Spleen (tissue), 11 donors: ENCODE measurements around the gene LRRC49. TPM values are rescaled to one million over a fixed set of nuclear protein-coding genes. Genes with fewer than 3 reads are reported as not detected.
"Not testable (repeated sequence)": the region's sequence is repeated elsewhere in the genome, so short reads cannot be mapped to it uniquely, and the experiment has no call there.

Experiments
- DNase-seq: peaks from one replicate; pipeline ENCODE4 v3.0.0-alpha.2; 2020
- H3K27ac ChIP-seq, 8 donors: fragments of 200-600 bp; sonication (generic) in 7 of 8; 1 replicate in 4 of 8; 2 replicates in 4 of 8; pipeline versions ENCODE4 v1.5.0 to v1.8.0; 2016 to 2021; ENCODE audit warnings: inconsistent platforms in 4 of 8, mild to moderate bottlenecking in 4 of 8, moderate library complexity in 1 of 8
- H3K27me3 ChIP-seq, 7 donors: fragments of 200-600 bp; sonication (generic) in 6 of 7; replicated peaks in 1 of 7; 1 replicate in 4 of 7; 2 replicates in 3 of 7; pipeline versions ENCODE4 v1.5.0 to v1.8.0; 2016 to 2021; ENCODE audit warnings: inconsistent platforms in 3 of 7, mild to moderate bottlenecking in 1 of 7
- H3K36me3 ChIP-seq, 6 donors: fragments of 200-600 bp; sonication (generic) in 5 of 6; 1 replicate in 4 of 6; 2 replicates in 2 of 6; pipeline versions ENCODE4 v1.5.0 to v1.8.0; 2016 to 2021; ENCODE audit warnings: inconsistent platforms in 2 of 6
- H3K4me1 ChIP-seq, 6 donors: fragments of 200-600 bp; sonication (generic) in 5 of 6; 1 replicate in 3 of 6; 2 replicates in 3 of 6; pipeline versions ENCODE4 v1.5.0 to v1.8.0; 2016 to 2021; ENCODE audit warnings: inconsistent platforms in 3 of 6
- H3K4me3 ChIP-seq, 8 donors: fragments of 200-600 bp; sonication (generic) in 7 of 8; 1 replicate in 4 of 8; 2 replicates in 4 of 8; pipeline versions ENCODE4 v1.5.0 to v1.8.0; 2016 to 2021; ENCODE audit warnings: inconsistent platforms in 4 of 8, mild to moderate bottlenecking in 4 of 8, moderate library complexity in 2 of 8
- H3K9me3 ChIP-seq, 8 donors: fragments of 200-600 bp; sonication (generic) in 7 of 8; 1 replicate in 4 of 8; 2 replicates in 4 of 8; pipeline versions ENCODE4 v1.5.0 to v1.8.0; 2016 to 2021; ENCODE audit warnings: inconsistent platforms in 4 of 8
- CTCF ChIP-seq, 11 experiments: fragments of 200-600 bp in 7 of 11; fragments of 450-650 bp in 4 of 11; sonication (generic) in 4 of 11; IDR thresholded peaks in 8 of 11; conservative IDR thresholded peaks in 3 of 11; 1 replicate in 7 of 11; 2 replicates in 4 of 11; pipeline versions ENCODE4 v1.4.0 to v1.8.0; 2016 to 2021; ENCODE audit warnings: antibody characterized with exemption in 11 of 11, inconsistent platforms in 4 of 11, mild to moderate bottlenecking in 1 of 11
- POLR2A ChIP-seq, 3 donors: fragments of 450-650 bp; IDR thresholded peaks; one replicate each; pipeline ENCODE4 v1.5.1; 2017; ENCODE audit warnings: antibody characterized with exemption in 3 of 3, mild to moderate bottlenecking in 1 of 3
- POLR2AphosphoS5 ChIP-seq, 3 donors: sonication (generic); formaldehyde crosslinking; IDR thresholded peaks; one replicate each; pipeline ENCODE4 v1.5.1; 2017; ENCODE audit warnings: antibody characterized with exemption in 3 of 3
- WGBS, 5 donors: extraction: QIAGEN DNeasy Blood & Tissue Kit in 3 of 5; methylation state at CpG; one replicate each; pipeline versions ENCODE4 v1.1.5 to v1.1.7; 2013 to 2018; 5-methylcytosine and 5-hydroxymethylcytosine counted together
- intact Hi-C: fragments of 100-400 bp; cut with DNase I; formaldehyde crosslinking; loops from one replicate; pipeline ENCODE4 v1.15.0; 2023; ENCODE audit warnings: low total_unique reads
- polyA plus RNA-seq, 3 donors: library from polyadenylated mRNA; stranded (reverse); fragments of 200-250 nt; gene quantifications; one replicate each; pipeline ENCODE4 v1.2.1, GENCODE V29; 2013
- total RNA-seq, 7 donors: library from RNA; depleted of rRNA in 3 of 7; stranded (reverse); fragments of >200 nt in 3 of 7; fragmentation: NEBNext Ultra II Directional in 4 of 7; extraction: Animal tissue kit (Norgen Biotek cat#: 25700) in 4 of 7; gene quantifications; one replicate each; pipeline versions ENCODE4 v1.1.0 to v1.2.1, GENCODE V29; 2016 to 2021
- donor health status: healthy with polysubstance abuse.
- donor health status: DM: no; HTN: no; CAD: no; lungs with moderate emphysema.
- donor health status: DM: no; HTN: no; CAD: no.
- donor health status: Bipolar disorder and iron deficiency.
- donor health status: healthy.
- donor health status: DM: no; HTN: no; CAD: no.
- donor health status: DM: yes; HTN: yes; CAD: no.

The LRRC49 gene
- total and polyA plus RNA-seq, 10 donors, result 0.62 to 4.1 (median 2.4) TPM

DNA sequence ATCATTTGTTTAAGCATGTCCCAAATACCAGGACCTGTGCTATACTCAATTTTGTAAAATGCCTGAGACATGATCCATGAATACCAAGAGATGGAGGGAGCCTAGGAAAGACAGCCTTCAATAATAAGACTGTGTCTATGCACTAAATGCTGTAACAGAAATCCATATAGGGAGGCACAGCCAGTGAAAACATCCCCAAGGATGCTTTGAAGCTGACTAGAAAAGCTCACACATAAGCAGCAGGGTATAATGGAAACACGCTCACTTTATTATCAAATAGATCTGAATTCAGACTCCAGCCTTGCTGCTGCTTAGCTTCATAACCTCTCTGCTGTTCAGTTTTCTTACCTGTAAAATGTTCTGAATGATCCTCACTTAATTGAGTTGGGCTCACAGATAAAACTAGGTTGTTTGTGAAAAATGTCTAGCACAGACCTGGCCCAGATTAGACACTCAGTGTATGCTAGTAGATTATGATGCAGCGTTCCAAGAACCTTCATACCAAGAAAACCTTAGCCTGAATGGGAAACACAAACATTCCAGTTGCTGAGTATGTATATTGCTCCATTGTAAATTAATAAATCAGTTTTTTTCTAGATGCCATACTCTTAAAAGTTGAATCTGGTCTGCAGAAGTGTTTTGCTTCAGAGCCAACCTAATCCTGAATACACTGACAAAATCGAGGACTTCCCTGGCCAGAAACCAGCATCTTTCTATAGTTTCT is 34.9 kb upstream of the LRRC49 start:
- H3K4me1 ChIP-seq, result peaks cover 0 to 17% (median 9%) of the 10 kb centered on the region in 6 donors
- no peak overlapping the region for H3K4me3 ChIP-seq
- intact Hi-C loops, result no loop called here
- no peaks in the 10 kb centered on the region for H3K9me3 ChIP-seq
- H3K27ac ChIP-seq, result no peak overlapping the region
- WGBS, 5 donors, result 85 to 95% (median 89%) methylated on average over 3 of the region's 3 CpGs
- no peak for DNase-seq
- H3K36me3 ChIP-seq, result no peaks in the 10 kb centered on the region
- TF ChIP-seq POLR2A (IDR thresholded peaks at IDR 0.05) (no peak), CTCF (IDR thresholded peaks at IDR 0.05 in 8 of 11, conservative IDR thresholded peaks at IDR 0.05 in 3 of 11) (no peak), POLR2AphosphoS5 (IDR thresholded peaks at IDR 0.05) (no peak)
- H3K27me3 ChIP-seq, result peaks cover 3 to 48% (median 14%) of the 10 kb centered on the region in 7 donors

- H3K9me3 ChIP-seq, H3K4me3 ChIP-seq, H3K36me3 ChIP-seq, DNase-seq, H3K27ac ChIP-seq, H3K4me1 ChIP-seq, intact Hi-C loops: not testable (repeated sequence)
- 87 to 97% (median 91%) methylated on average over 7 to 9 of the region's 9 CpGs for WGBS, 5 donors
- peaks cover 0 to 38% (median 9%) of the 10 kb centered on the region in 7 donors for H3K27me3 ChIP-seq
These were observed 33.9 kb upstream of the LRRC49 start for GRCh38 chr15:70858614-70859321.

DNA sequence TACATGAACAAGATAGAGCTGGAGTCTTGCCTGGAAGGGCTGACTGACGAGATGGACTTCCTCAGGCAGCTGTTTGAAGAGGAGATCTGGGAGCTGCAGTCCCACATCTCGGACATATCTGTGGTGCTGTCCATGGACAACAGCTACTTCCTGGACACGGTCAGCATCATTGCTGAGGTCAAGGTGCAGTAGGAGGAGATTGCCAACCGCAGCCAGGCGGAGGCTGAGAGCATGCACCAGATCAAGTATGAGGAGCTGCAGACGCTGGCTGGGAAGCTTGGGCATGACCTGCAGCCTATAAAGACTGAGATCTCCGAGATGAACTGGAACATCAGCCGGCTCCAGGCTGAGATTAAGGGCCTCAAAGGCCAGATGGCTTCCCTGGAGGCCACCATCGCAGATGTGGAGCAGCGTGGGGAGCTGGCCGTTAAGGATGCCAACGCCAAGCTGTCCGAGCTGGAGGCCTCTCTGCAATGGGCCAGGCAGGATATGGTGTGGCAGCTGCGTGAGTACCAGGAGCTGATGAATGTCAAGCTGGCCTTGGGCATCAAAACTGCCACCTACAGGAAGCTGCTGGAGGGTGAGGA is 33.2 kb upstream of the LRRC49 start:
- 75 to 84% (median 80%) methylated on average over 9 to 14 of the region's 14 CpGs for WGBS, 5 donors
- H3K4me3 ChIP-seq, result no peak overlapping the region
- no peak for DNase-seq
- H3K4me1 ChIP-seq, result peaks cover 0 to 4% (median 2%) of the 10 kb centered on the region in 6 donors
- TF ChIP-seq POLR2AphosphoS5 (IDR thresholded peaks at IDR 0.05) (no peak), CTCF (IDR thresholded peaks at IDR 0.05 in 8 of 11, conservative IDR thresholded peaks at IDR 0.05 in 3 of 11) (no peak), POLR2A (IDR thresholded peaks at IDR 0.05) (no peak)
- peaks cover 0 to 31% (median 5%) of the 10 kb centered on the region in 7 donors for H3K27me3 ChIP-seq
- no peaks in the 10 kb centered on the region for H3K36me3 ChIP-seq
- H3K27ac ChIP-seq, result no peak overlapping the region
- H3K9me3 ChIP-seq, result no peaks in the 10 kb centered on the region
- intact Hi-C loops, result no loop called here

GRCh38 chr15:70859998-70860397 is 32.6 kb upstream of the LRRC49 start:
- H3K4me3 ChIP-seq, result no peak overlapping the region
- no peak for TF ChIP-seq POLR2A (IDR thresholded peaks at IDR 0.05)
- no peak for TF ChIP-seq CTCF (IDR thresholded peaks at IDR 0.05 in 8 of 11, conservative IDR thresholded peaks at IDR 0.05 in 3 of 11)
- no peak for TF ChIP-seq POLR2AphosphoS5 (IDR thresholded peaks at IDR 0.05)
- no peak overlapping the region for H3K27ac ChIP-seq
- H3K27me3 ChIP-seq, result peaks cover 0 to 25% (median 0%) of the 10 kb centered on the region in 7 donors
- no peaks in the 10 kb centered on the region for H3K9me3 ChIP-seq
- no peaks in the 10 kb centered on the region for H3K4me1 ChIP-seq
- H3K36me3 ChIP-seq, result no peaks in the 10 kb centered on the region
- WGBS, 5 donors, result 84 to 98% (median 86%) methylated on average over 9 to 11 of the region's 11 CpGs
- intact Hi-C loops, result no loop called here
- DNase-seq, result no peak
